H1 (cell line): Measurements from ENCODE around the gene CEP170. TPM values are rescaled to one million over a fixed set of nuclear protein-coding genes. Genes with fewer than 3 reads are reported as not detected.

Experiments used
- JUND ChIP-seq: IDR thresholded peaks from 2 replicates; pipeline ENCODE4 v1.6.1; 2011; ENCODE audit warnings: mild to moderate bottlenecking, improper control_type of control experiment, low read length
- TAF7 ChIP-seq: optimal IDR thresholded peaks from 2 replicates; pipeline ENCODE3; 2011; ENCODE audit warnings: low read depth, mild to moderate bottlenecking, inconsistent platforms, low read length, moderate library complexity, borderline replicate concordance
- polyA plus RNA-seq, 7 experiments: library from polyadenylated mRNA; depleted of rRNA in 3 of 7; stranded (reverse) in 5 of 7; unstranded in 2 of 7; fragments of >200 nt in 5 of 7; fragments of 200-250 nt in 2 of 7; gene quantifications; 1 replicate in 5 of 7; 2 replicates in 1 of 7; 4 replicates in 1 of 7; pipeline versions ENCODE4 v1.2.1 to v1.2.3, GENCODE V29; 2011 to 2013; ENCODE audit warnings: missing spikeins in 2 of 7, mixed read lengths in 2 of 7
- total RNA-seq: library from RNA; stranded (reverse); fragmentation: NEBNext Ultra II Directional; extraction: Animal tissue kit (Norgen Biotek cat#: 25700); gene quantifications from 2 replicates; pipeline ENCODE4 v1.2.1, GENCODE V29; 2021

Gene CEP170
- total and polyA plus RNA-seq, 2 of the 8 experiments (the other 6 are each of a cell fraction or from before 2014, with no cell fraction given), result 33.1 to 97.2 TPM

DNA sequence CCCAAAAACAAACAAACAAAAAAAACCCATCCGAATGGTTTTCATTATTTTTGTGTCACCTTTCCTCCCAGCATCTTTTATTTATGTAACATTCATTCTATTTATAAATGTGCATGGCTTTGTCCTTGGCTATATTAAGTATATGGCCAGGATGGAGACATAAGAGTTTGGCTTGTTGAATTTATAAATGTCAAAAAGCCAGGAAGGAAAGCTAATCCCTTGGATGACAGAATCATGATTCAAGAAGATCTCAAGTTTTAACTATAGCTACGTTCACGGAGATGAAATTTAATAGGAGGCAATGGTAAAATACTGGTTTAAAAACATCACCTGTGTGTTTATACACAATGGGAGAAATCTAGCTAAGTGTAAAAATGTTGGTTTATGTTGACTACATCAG, 5.0 kb downstream of the CEP170 start (continued):
- TF ChIP-seq TAF7 (no peak), JUND (no peak)
- TF ChIP-seq, all 59 proteins: peak for 0
